OCI-M1 (cell line): ENCODE results near the gene LYZL6.
"Not testable (repeated sequence)": the region's sequence is repeated elsewhere in the genome, so short reads cannot be mapped to it uniquely, and the experiment has no call there.

ENCODE experiments used
- DNase-seq: peaks from one replicate; lab custom pipeline; 2025; lab: John Stamatoyannopoulos, UW

Gene LYZL6

GRCh38 chr17:35906926-35907637, 36.4 kb downstream of the LYZL6 start:
- no peak for DNase-seq

GRCh38 chr17:35906191-35906925, 37.2 kb downstream of the LYZL6 start:
- DNase-seq: no peak

- DNase-seq: no peak
These were observed 40.1 kb downstream of the LYZL6 start for GRCh38 chr17:35903451-35903850.

GRCh38 chr17:35901631-35902175, 41.8 kb downstream of the LYZL6 start:
- no peak for DNase-seq

GRCh38 chr17:35900708-35901480, 42.6 kb downstream of the LYZL6 start:
- no peak for DNase-seq

GRCh38 chr17:35900280-35900679, 43.2 kb downstream of the LYZL6 start:
- no peak for DNase-seq

- DNase-seq: peak; percentile 68
These were observed 45.0 kb downstream of the LYZL6 start for GRCh38 chr17:35898283-35899070.

GRCh38 chr17:35897772-35898171, 45.7 kb downstream of the LYZL6 start:
- not testable (repeated sequence) for DNase-seq

GRCh38 chr17:35895636-35896587, 47.6 kb downstream of the LYZL6 start:
- DNase-seq: peak; percentile 18

- no peak for DNase-seq
These were observed 49.3 kb downstream of the LYZL6 start for GRCh38 chr17:35894206-35894605.

- DNase-seq: no peak
These were observed 49.8 kb downstream of the LYZL6 start for GRCh38 chr17:35893751-35894150.

GRCh38 chr17:35892091-35893035, 51.1 kb downstream of the LYZL6 start:
- no peak for DNase-seq

GRCh38 chr17:35891269-35891668, 52.2 kb downstream of the LYZL6 start:
- DNase-seq: no peak

- DNase-seq: no peak
These were observed 52.7 kb downstream of the LYZL6 start for GRCh38 chr17:35890774-35891155.

GRCh38 chr17:35889818-35890773, 53.4 kb downstream of the LYZL6 start:
- DNase-seq: peak; percentile 31

GRCh38 chr17:35889241-35889640, 54.3 kb downstream of the LYZL6 start:
- DNase-seq: no peak
